ENCODE measurements around the gene TRPC4.

The TRPC4 gene

GRCh38 chr13:37669845-37670244 lies 199.7 kb downstream of the TRPC4 start:
- Histone ChIP-seq H3K9ac (ENCODE audit: low read length) (no peak overlapping the region), H3K36me3 (replicated peaks; ENCODE audit: low read depth, low read length) (no peaks in the 10 kb centered on the region), H3K4me2 (ENCODE audit: low read length) (no peak overlapping the region), H4K20me1 (ENCODE audit: insufficient read depth, low read length) (no peaks in the 10 kb centered on the region), H3K27ac (ENCODE audit: low read length) (no peak overlapping the region), H3K4me1 (ENCODE audit: low read length) (no peaks in the 10 kb centered on the region), H3K9me3 (ENCODE audit: insufficient read depth, low read length) (no peaks in the 10 kb centered on the region), H3K79me2 (ENCODE audit: low read length) (no peaks in the 10 kb centered on the region), H3K4me3 (ENCODE audit: low read length) (no peak overlapping the region), H3K27me3 (ENCODE audit: low read depth, low read length) (no peaks in the 10 kb centered on the region), H2AFZ (ENCODE audit: low read depth, low read length) (no peak overlapping the region)
- TF ChIP-seq EZH2phosphoT487 (IDR thresholded peaks at IDR 0.05; ENCODE audit: low read depth): no peak
- TF ChIP-seq, protein P1, sequence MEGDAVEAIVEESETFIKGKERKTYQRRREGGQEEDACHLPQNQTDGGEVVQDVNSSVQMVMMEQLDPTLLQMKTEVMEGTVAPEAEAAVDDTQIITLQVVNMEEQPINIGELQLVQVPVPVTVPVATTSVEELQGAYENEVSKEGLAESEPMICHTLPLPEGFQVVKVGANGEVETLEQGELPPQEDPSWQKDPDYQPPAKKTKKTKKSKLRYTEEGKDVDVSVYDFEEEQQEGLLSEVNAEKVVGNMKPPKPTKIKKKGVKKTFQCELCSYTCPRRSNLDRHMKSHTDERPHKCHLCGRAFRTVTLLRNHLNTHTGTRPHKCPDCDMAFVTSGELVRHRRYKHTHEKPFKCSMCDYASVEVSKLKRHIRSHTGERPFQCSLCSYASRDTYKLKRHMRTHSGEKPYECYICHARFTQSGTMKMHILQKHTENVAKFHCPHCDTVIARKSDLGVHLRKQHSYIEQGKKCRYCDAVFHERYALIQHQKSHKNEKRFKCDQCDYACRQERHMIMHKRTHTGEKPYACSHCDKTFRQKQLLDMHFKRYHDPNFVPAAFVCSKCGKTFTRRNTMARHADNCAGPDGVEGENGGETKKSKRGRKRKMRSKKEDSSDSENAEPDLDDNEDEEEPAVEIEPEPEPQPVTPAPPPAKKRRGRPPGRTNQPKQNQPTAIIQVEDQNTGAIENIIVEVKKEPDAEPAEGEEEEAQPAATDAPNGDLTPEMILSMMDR (IDR thresholded peaks at IDR 0.05; ENCODE audit: low read depth, low read length): no peak

DNA sequence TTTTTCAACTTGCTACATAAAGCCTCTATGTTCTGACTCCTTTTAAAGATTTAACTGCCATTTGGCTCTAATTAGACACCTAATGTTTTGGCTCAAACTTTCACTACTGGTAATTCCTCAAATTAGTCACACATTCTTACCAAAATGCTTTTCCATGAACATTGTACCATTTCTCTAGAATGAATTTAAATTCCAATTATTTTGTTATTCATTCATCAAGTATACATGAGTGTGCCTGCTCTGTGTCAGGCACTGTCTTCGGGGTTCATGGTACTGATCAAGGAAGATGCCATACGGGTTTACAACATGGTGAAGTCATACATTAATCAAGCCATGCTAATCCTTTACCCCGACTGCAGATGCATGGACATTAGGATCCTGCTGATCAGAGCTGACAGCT lies 201.9 kb downstream of the TRPC4 start:
- Histone ChIP-seq H3K4me3 (ENCODE audit: low read length) (no peak overlapping the region), H4K20me1 (ENCODE audit: insufficient read depth, low read length) (no peaks in the 10 kb centered on the region), H3K4me2 (ENCODE audit: low read length) (no peak overlapping the region), H3K27ac (ENCODE audit: low read length) (no peak overlapping the region), H3K9me3 (ENCODE audit: insufficient read depth, low read length) (no peaks in the 10 kb centered on the region), H3K9ac (ENCODE audit: low read length) (no peak overlapping the region), H3K27me3 (ENCODE audit: low read depth, low read length) (no peaks in the 10 kb centered on the region), H2AFZ (ENCODE audit: low read depth, low read length) (no peak overlapping the region), H3K4me1 (ENCODE audit: low read length) (no peaks in the 10 kb centered on the region), H3K79me2 (ENCODE audit: low read length) (no peaks in the 10 kb centered on the region), H3K36me3 (replicated peaks; ENCODE audit: low read depth, low read length) (no peaks in the 10 kb centered on the region)
- TF ChIP-seq EZH2phosphoT487 (IDR thresholded peaks at IDR 0.05; ENCODE audit: low read depth): no peak
- TF ChIP-seq, protein P1 (IDR thresholded peaks at IDR 0.05; ENCODE audit: low read depth, low read length): no peak

- Histone ChIP-seq H2AFZ (ENCODE audit: low read depth, low read length) (no peak overlapping the region), H4K20me1 (ENCODE audit: insufficient read depth, low read length) (no peaks in the 10 kb centered on the region), H3K27me3 (ENCODE audit: low read depth, low read length) (no peaks in the 10 kb centered on the region), H3K27ac (ENCODE audit: low read length) (no peak overlapping the region), H3K9ac (ENCODE audit: low read length) (no peak overlapping the region), H3K9me3 (ENCODE audit: insufficient read depth, low read length) (no peaks in the 10 kb centered on the region), H3K4me1 (ENCODE audit: low read length) (no peaks in the 10 kb centered on the region), H3K79me2 (ENCODE audit: low read length) (no peaks in the 10 kb centered on the region), H3K4me2 (ENCODE audit: low read length) (no peak overlapping the region), H3K36me3 (replicated peaks; ENCODE audit: low read depth, low read length) (no peaks in the 10 kb centered on the region), H3K4me3 (ENCODE audit: low read length) (no peak overlapping the region)
- TF ChIP-seq EZH2phosphoT487 (IDR thresholded peaks at IDR 0.05; ENCODE audit: low read depth): no peak
- TF ChIP-seq, protein P1 (IDR thresholded peaks at IDR 0.05; ENCODE audit: low read depth, low read length): no peak
These were observed 203.5 kb downstream of the TRPC4 start for GRCh38 chr13:37666036-37666435.

- Histone ChIP-seq H3K27ac (ENCODE audit: low read length) (no peak overlapping the region), H3K9me3 (ENCODE audit: insufficient read depth, low read length) (no peaks in the 10 kb centered on the region), H3K27me3 (ENCODE audit: low read depth, low read length) (no peaks in the 10 kb centered on the region), H3K4me3 (ENCODE audit: low read length) (no peak overlapping the region), H3K79me2 (ENCODE audit: low read length) (no peaks in the 10 kb centered on the region), H3K4me1 (ENCODE audit: low read length) (no peaks in the 10 kb centered on the region), H3K9ac (ENCODE audit: low read length) (no peak overlapping the region), H3K4me2 (ENCODE audit: low read length) (no peak overlapping the region), H4K20me1 (ENCODE audit: insufficient read depth, low read length) (no peaks in the 10 kb centered on the region), H2AFZ (ENCODE audit: low read depth, low read length) (no peak overlapping the region), H3K36me3 (replicated peaks; ENCODE audit: low read depth, low read length) (no peaks in the 10 kb centered on the region)
- TF ChIP-seq, protein P1 (IDR thresholded peaks at IDR 0.05; ENCODE audit: low read depth, low read length): no peak
- no peak for TF ChIP-seq EZH2phosphoT487 (IDR thresholded peaks at IDR 0.05; ENCODE audit: low read depth)
These were observed 204.2 kb downstream of the TRPC4 start for GRCh38 chr13:37665420-37665819.

Data from OCI-LY3 (cell line).